IMR-90 (cell line): ENCODE results near the gene KRTAP10-10. TPM values are rescaled to one million over a fixed set of nuclear protein-coding genes. Genes with fewer than 3 reads are reported as not detected.

Experiments used
- ATAC-seq: fragments of 200-7000 bp; cut with Tn5 transposase; 2 replicates; pipeline ENCODE4 v1.9.1; 2020; ENCODE audit warnings: low read depth, mild to moderate bottlenecking, moderate library complexity
- BruUV-seq: library from RNA; stranded (reverse); fragments of 400-500 nt; replicated peaks from 2 replicates; lab custom pipeline; 2021; lab: Mats Ljungman, UMichigan
- CTCF ChIA-PET: fragments of 300-600 bp; formaldehyde crosslinking; extraction: SDS; loops from one replicate; lab custom pipeline; 2021; ENCODE audit warnings: antibody characterized with exemption; lab: Yijun Ruan, JAX
- POLR2A ChIA-PET: fragments of 300-600 bp; sonication (Branson Sonifier 250); formaldehyde crosslinking; loops from one replicate; lab custom pipeline; 2022; ENCODE audit warnings: antibody characterized with exemption; ENCODE audit not compliant: unreplicated experiment; lab: Charles Lee
- DNase-seq: peaks from one replicate; pipeline ENCODE4 v3.0.0; 2013
- H2AFZ ChIP-seq: replicated peaks from 2 replicates; pipeline ENCODE3; 2013; ENCODE audit warnings: low read length, mild to moderate bottlenecking; ENCODE audit not compliant: poor library complexity
- H2AK5ac ChIP-seq: 2 replicates; pipeline ENCODE4 v1.6.1; 2013; ENCODE audit warnings: low read depth, low read length, inconsistent platforms
- H2AK9ac ChIP-seq: replicated peaks from 2 replicates; pipeline ENCODE3; 2013; ENCODE audit warnings: mild to moderate bottlenecking, low read depth, low read length, moderate library complexity; ENCODE audit not compliant: poor library complexity
- H2BK120ac ChIP-seq: 2 replicates; pipeline ENCODE4 v1.6.1; 2013; ENCODE audit warnings: low read depth, low read length, inconsistent platforms
- H2BK15ac ChIP-seq: 3 replicates; pipeline ENCODE4 v1.6.1; 2013; ENCODE audit warnings: low read depth, low read length, inconsistent platforms
- H2BK20ac ChIP-seq: 2 replicates; pipeline ENCODE4 v1.6.1; 2013; ENCODE audit warnings: low read depth, mild to moderate bottlenecking, inconsistent platforms, low read length, moderate library complexity
- H2BK5ac ChIP-seq: 2 replicates; pipeline ENCODE4 v1.6.1; 2013; ENCODE audit warnings: mild to moderate bottlenecking, low read depth, low read length, inconsistent platforms; ENCODE audit not compliant: poor library complexity, severe bottlenecking
- H3K14ac ChIP-seq: replicated peaks from 2 replicates; pipeline ENCODE4 v1.6.1; 2013; ENCODE audit warnings: low read depth, low read length, inconsistent platforms
- H3K18ac ChIP-seq: 2 replicates; pipeline ENCODE4 v1.6.1; 2013; ENCODE audit warnings: low read depth, low read length, control low read depth
- H3K23ac ChIP-seq: 2 replicates; pipeline ENCODE4 v1.6.1; 2013; ENCODE audit warnings: low read depth, low read length, inconsistent platforms
- H3K27ac ChIP-seq: 2 replicates; pipeline ENCODE4 v1.5.1; 2013; ENCODE audit warnings: mild to moderate bottlenecking, control low read depth, low read length; ENCODE audit not compliant: insufficient read depth
- H3K27me3 ChIP-seq: 2 replicates; pipeline ENCODE4 v1.6.1; 2013; ENCODE audit warnings: low read length; ENCODE audit not compliant: control insufficient read depth, insufficient read depth
- H3K36me3 ChIP-seq: 2 replicates; pipeline ENCODE4 v1.6.1; 2013; ENCODE audit warnings: low read length, mixed read lengths; ENCODE audit not compliant: control insufficient read depth, insufficient read depth
- H3K4ac ChIP-seq: 2 replicates; pipeline ENCODE4 v1.6.1; 2013; ENCODE audit warnings: low read depth, low read length, inconsistent platforms
- H3K4me1 ChIP-seq: 2 replicates; pipeline ENCODE4 v1.6.1; 2013; ENCODE audit warnings: low read length, mixed read lengths; ENCODE audit not compliant: control insufficient read depth, insufficient read depth
- H3K4me2 ChIP-seq: 2 replicates; pipeline ENCODE4 v1.6.1; 2013; ENCODE audit warnings: low read depth, mild to moderate bottlenecking, control low read depth, low read length, moderate library complexity
- H3K4me3 ChIP-seq: 2 replicates; pipeline ENCODE4 v1.5.1; 2013; ENCODE audit warnings: low read depth, mild to moderate bottlenecking, control low read depth, low read length, moderate library complexity; ENCODE audit not compliant: insufficient read depth
- H3K56ac ChIP-seq: 2 replicates; pipeline ENCODE4 v1.6.1; 2013; ENCODE audit warnings: low read length, inconsistent platforms; ENCODE audit not compliant: insufficient read depth; ENCODE audit errors: extremely low read depth
- H3K79me1 ChIP-seq, 2 experiments: 2 replicates each; pipeline ENCODE4 v1.6.1; 2013; ENCODE audit warnings: low read length in 2 of 2, inconsistent platforms in 1 of 2, low read depth in 1 of 2
- H3K9ac ChIP-seq: 2 replicates; pipeline ENCODE4 v1.6.1; 2013; ENCODE audit warnings: low read depth, low read length, control low read depth
- H3K9me1 ChIP-seq: 2 replicates; pipeline ENCODE4 v1.6.1; 2013; ENCODE audit warnings: low read length, inconsistent platforms; ENCODE audit not compliant: insufficient read depth
- H3K9me3 ChIP-seq: 2 replicates; pipeline ENCODE4 v1.6.1; 2013; ENCODE audit warnings: low read length; ENCODE audit not compliant: control insufficient read depth, insufficient read depth
- H4K20me1 ChIP-seq: 2 replicates; pipeline ENCODE4 v1.6.1; 2013; ENCODE audit warnings: low read length, inconsistent platforms; ENCODE audit not compliant: insufficient read depth
- H4K5ac ChIP-seq: 2 replicates; pipeline ENCODE4 v1.6.1; 2013; ENCODE audit warnings: mild to moderate bottlenecking, low read depth, low read length, control low read depth
- H4K8ac ChIP-seq, 2 experiments: 2 replicates each; pipeline ENCODE4 v1.6.1; 2013; ENCODE audit warnings: low read depth in 2 of 2, low read length in 2 of 2, control low read depth in 1 of 2, inconsistent platforms in 1 of 2
- H4K91ac ChIP-seq: 2 replicates; pipeline ENCODE4 v1.6.1; 2013; ENCODE audit warnings: low read depth, low read length, inconsistent platforms; ENCODE audit not compliant: insufficient read depth
- BHLHE40 ChIP-seq: fragments of 150-350 bp; IDR thresholded peaks from 2 replicates; pipeline ENCODE4 v1.6.1; 2016; ENCODE audit warnings: mild to moderate bottlenecking, low read depth, low read length
- CEBPB ChIP-seq: IDR thresholded peaks from 2 replicates; pipeline ENCODE4 v1.6.1; 2012; ENCODE audit warnings: low read depth, low read length, improper control_type of control experiment
- CHD1 ChIP-seq: IDR thresholded peaks from 2 replicates; pipeline ENCODE4 v1.6.1; 2012; ENCODE audit warnings: low read depth, low read length, improper control_type of control experiment
- MAFK ChIP-seq: IDR thresholded peaks from 2 replicates; pipeline ENCODE4 v1.6.1; 2012; ENCODE audit warnings: low read depth, low read length, improper control_type of control experiment
- MAZ ChIP-seq: IDR thresholded peaks from 2 replicates; pipeline ENCODE4 v1.6.1; 2012; ENCODE audit warnings: low read depth, mild to moderate bottlenecking, low read length, improper control_type of control experiment, moderate library complexity, borderline replicate concordance
- POLR2A ChIP-seq: IDR thresholded peaks from 2 replicates; pipeline ENCODE4 v1.6.1; 2012; ENCODE audit warnings: mild to moderate bottlenecking, low read depth, low read length
- RAD21 ChIP-seq: IDR thresholded peaks from 2 replicates; pipeline ENCODE4 v1.6.1; 2012; ENCODE audit warnings: low read length, improper control_type of control experiment
- RCOR1 ChIP-seq: IDR thresholded peaks from 2 replicates; pipeline ENCODE4 v1.6.1; 2012; ENCODE audit warnings: mild to moderate bottlenecking, low read length, improper control_type of control experiment; ENCODE audit not compliant: insufficient replicate concordance
- SMC3 ChIP-seq: fragments of 150-350 bp; IDR thresholded peaks from 2 replicates; pipeline ENCODE4 v1.6.1; 2016; ENCODE audit warnings: low read depth, mild to moderate bottlenecking, antibody characterized with exemption, low read length, moderate library complexity
- WGBS, 2 experiments: methylation state at CpG; one replicate each; pipeline versions ENCODE4 v1.1.5 to v1.1.7; 2013; ENCODE audit warnings: missing lambda C conversion rate in 2 of 2; ENCODE audit not compliant: insufficient read length in 1 of 2; ENCODE audit errors: extremely low coverage in 2 of 2; 5-methylcytosine and 5-hydroxymethylcytosine counted together
- dilution Hi-C: fragments of 300-500 bp; cut with HindIII; formaldehyde crosslinking; loops from one replicate; pipeline ENCODE4 v1.14.3; 2018; ENCODE audit warnings: low sequenced_read_pairs; ENCODE audit not compliant: unreplicated experiment
- in situ Hi-C: fragments of 300-500 bp; cut with MboI; formaldehyde crosslinking; loops from 3 replicates; pipeline ENCODE4 v1.14.3; 2019; ENCODE audit warnings: low sequenced_read_pairs, inconsistent platforms, mixed read lengths
- intact Hi-C: fragments of 100-400 bp; cut with micrococcal nuclease; formaldehyde crosslinking; loops from 2 replicates; pipeline ENCODE4 v1.10.0; 2022
- polyA plus RNA-seq, 3 experiments: library from polyadenylated mRNA; depleted of rRNA; stranded (reverse); fragments of >200 nt; gene quantifications; 2 replicates each; pipeline ENCODE4 v1.2.3, GENCODE V29; 2012; ENCODE audit warnings: low replicate concordance in 1 of 3
- total RNA-seq: library from RNA; depleted of rRNA; stranded (reverse); fragments of >200 nt; gene quantifications from 2 replicates; pipeline ENCODE4 v1.2.3, GENCODE V29; 2012
- TF ChIP-seq, protein P1 (sequence below): conservative IDR thresholded peaks from 2 replicates; pipeline ENCODE4 v1.5.1; 2012; ENCODE audit warnings: mild to moderate bottlenecking, low read depth, low read length, improper control_type of control experiment

KRTAP10-10 gene
- total and polyA plus RNA-seq, 2 of the 4 experiments (the other 2 are of a cell fraction): not detected

DNA sequence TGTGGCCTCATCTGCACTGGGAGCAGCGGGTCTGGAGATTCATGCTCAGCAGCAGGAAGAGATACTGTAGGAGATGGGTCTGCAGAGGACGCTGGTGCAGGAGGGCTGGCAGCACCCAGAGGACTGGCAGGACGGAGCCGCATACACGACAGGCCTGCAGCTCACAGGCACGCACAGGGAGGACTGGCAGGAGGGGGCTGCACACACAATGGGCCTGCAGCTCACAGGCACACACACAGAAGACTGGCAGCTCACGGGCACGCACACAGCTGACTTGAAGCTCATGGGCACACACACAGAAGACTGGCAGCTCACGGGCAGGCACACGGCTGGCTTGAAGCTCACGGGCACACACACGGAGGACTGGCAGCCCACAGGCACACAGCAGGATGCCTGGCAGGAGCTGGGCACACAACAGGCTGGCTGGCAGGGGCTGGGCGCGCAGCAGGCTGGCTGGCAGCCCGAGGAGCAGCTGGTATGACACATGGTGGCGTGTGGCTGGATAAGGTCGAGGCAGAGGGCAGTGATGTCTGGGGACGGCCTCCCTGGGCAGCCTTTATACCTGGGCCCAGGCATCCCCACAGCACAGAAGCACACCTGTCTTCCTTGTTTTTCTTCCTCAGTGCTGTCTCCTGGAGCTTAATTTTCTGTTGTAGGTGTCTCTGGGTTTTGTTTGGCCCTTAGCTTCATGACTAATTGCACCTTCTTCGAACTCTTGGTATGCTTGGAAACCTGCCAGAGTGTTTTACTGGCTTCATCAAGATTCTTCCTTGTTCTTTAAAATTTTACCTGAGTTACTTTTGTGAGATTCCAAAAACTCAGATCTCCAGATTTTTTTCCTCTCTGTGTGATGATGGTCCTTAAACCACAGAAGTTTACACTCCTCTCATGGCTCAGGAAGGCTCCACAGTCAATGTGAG lies 29.5 kb downstream of the KRTAP10-10 start, which contains the start of gene KRTAP12-2:
TSS of gene KRTAP12-2 (minus strand) at position 527 of the 920 bp plus-strand sequence. CDS start at position 486, 41 bp downstream.
- Histone ChIP-seq H3K9ac (no peak within 1 kb of the TSS), H3K4me1 (no peaks in the 10 kb centered on the region), H3K36me3 (no peaks in the 10 kb centered on the region), H2AK5ac (no peak within 1 kb of the TSS), H3K18ac (no peak within 1 kb of the TSS), H4K5ac (no peak within 1 kb of the TSS), H2BK5ac (no peak within 1 kb of the TSS), H3K56ac (no peak within 1 kb of the TSS), H2BK20ac (no peak within 1 kb of the TSS), H4K20me1 (no peaks in the 10 kb centered on the region), H2BK15ac (no peak within 1 kb of the TSS), H3K14ac (no peak within 1 kb of the TSS), H3K9me3 (peaks cover 3% of the 10 kb centered on the region; the same call in 1 of the 2 replicates), H3K4me2 (no peak within 1 kb of the TSS), H3K4ac (no peak within 1 kb of the TSS), H3K4me3 (no peak within 1 kb of the TSS), H2BK120ac (no peak within 1 kb of the TSS), H3K23ac (no peak within 1 kb of the TSS), H3K27me3 (0 out of 2 replicates have a peak, but pooled peaks cover 3% of the 10 kb centered on the region), H2AK9ac (no peak within 1 kb of the TSS), H3K79me1 (no peaks in the 10 kb centered on the region), H3K27ac (no peak within 1 kb of the TSS), H3K9me1 (no peaks in the 10 kb centered on the region), H4K8ac (no peak within 1 kb of the TSS), H4K91ac (no peak within 1 kb of the TSS), H2AFZ (no peak within 1 kb of the TSS)
- no peak for TF ChIP-seq MAZ
- no peak for TF ChIP-seq SMC3
- TF ChIP-seq CEBPB: no peak
- TF ChIP-seq MAFK: no peak
- no peak for TF ChIP-seq RAD21
- TF ChIP-seq, protein P1, sequence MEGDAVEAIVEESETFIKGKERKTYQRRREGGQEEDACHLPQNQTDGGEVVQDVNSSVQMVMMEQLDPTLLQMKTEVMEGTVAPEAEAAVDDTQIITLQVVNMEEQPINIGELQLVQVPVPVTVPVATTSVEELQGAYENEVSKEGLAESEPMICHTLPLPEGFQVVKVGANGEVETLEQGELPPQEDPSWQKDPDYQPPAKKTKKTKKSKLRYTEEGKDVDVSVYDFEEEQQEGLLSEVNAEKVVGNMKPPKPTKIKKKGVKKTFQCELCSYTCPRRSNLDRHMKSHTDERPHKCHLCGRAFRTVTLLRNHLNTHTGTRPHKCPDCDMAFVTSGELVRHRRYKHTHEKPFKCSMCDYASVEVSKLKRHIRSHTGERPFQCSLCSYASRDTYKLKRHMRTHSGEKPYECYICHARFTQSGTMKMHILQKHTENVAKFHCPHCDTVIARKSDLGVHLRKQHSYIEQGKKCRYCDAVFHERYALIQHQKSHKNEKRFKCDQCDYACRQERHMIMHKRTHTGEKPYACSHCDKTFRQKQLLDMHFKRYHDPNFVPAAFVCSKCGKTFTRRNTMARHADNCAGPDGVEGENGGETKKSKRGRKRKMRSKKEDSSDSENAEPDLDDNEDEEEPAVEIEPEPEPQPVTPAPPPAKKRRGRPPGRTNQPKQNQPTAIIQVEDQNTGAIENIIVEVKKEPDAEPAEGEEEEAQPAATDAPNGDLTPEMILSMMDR: no peak
- no peak for TF ChIP-seq CHD1
- TF ChIP-seq BHLHE40: no peak
- TF ChIP-seq RCOR1: no peak
- no peak for TF ChIP-seq POLR2A
- DNase-seq (no peak), ATAC-seq (no peak)
- intact Hi-C loops: no loop called here
- dilution Hi-C loops: no loop called here
- POLR2A ChIA-PET: no interaction called here
- no TSS peak for BruUV-seq
- 71% methylated on average over 9 of the region's 19 CpGs; no CpG with 5 or more reads in 1 of the 2 experiments for WGBS, 2 experiments
- CTCF ChIA-PET: no interaction called here
- in situ Hi-C loops: no loop called here
